ENCODE measurements around the gene TSPAN5. TPM values are rescaled to one million over a fixed set of nuclear protein-coding genes. Genes with fewer than 3 reads are reported as not detected.

TSPAN5 gene
- total and polyA plus RNA-seq, 2 donors from 2014 or later: 6.8 to 13.8 TPM

GRCh38 chr4:98625920-98626319, 32.5 kb downstream of the TSPAN5 start:
- Histone ChIP-seq H3K27me3 (ENCODE audit: control insufficient read depth, insufficient read depth, low read length) (no peaks in the 10 kb centered on the region), H3K4me3 (ENCODE audit: low read length in 3 of 3) (no peak overlapping the region), H3K4me1 (ENCODE audit: control insufficient read depth in 2 of 3, insufficient read depth in 2 of 3, low read depth in 1 of 3, low read length in 3 of 3) (no peaks in the 10 kb centered on the region), H3K9ac (ENCODE audit: low read length in 3 of 3) (no peak overlapping the region), H3K9me3 (ENCODE audit: control insufficient read depth in 2 of 3, insufficient read depth in 1 of 3, low read length in 3 of 3) (no peaks in the 10 kb centered on the region), H3K36me3 (ENCODE audit: control insufficient read depth in 2 of 3, insufficient read depth in 3 of 3, low read length in 3 of 3) (no peaks in the 10 kb centered on the region), H3K27ac (ENCODE audit: low read depth in 2 of 2, low read length in 2 of 2) (no peak overlapping the region)
- FAIRE-seq: no peak
- DNase-seq: no peak
- intact Hi-C loops (cut with DNase I): no loop called here
- TF ChIP-seq CTCF (IDR thresholded peaks at IDR 0.05; ENCODE audit: borderline replicate concordance, extremely low read depth, insufficient read depth): no peak

GRCh38 chr4:98625399-98625798, 33.0 kb downstream of the TSPAN5 start:
- H3K9me3 ChIP-seq (ENCODE audit: control insufficient read depth in 2 of 3, insufficient read depth in 1 of 3, low read length in 3 of 3): no peaks in the 10 kb centered on the region
- intact Hi-C loops (cut with DNase I): no loop called here
- no peak overlapping the region for H3K27ac ChIP-seq (ENCODE audit: low read depth in 2 of 2, low read length in 2 of 2)
- H3K4me1 ChIP-seq (ENCODE audit: control insufficient read depth in 2 of 3, insufficient read depth in 2 of 3, low read depth in 1 of 3, low read length in 3 of 3): no peaks in the 10 kb centered on the region
- no peak for DNase-seq
- no peak for TF ChIP-seq CTCF (IDR thresholded peaks at IDR 0.05; ENCODE audit: borderline replicate concordance, extremely low read depth, insufficient read depth)
- no peaks in the 10 kb centered on the region for H3K27me3 ChIP-seq (ENCODE audit: control insufficient read depth, insufficient read depth, low read length)
- no peak overlapping the region for H3K9ac ChIP-seq (ENCODE audit: low read length in 3 of 3)
- H3K4me3 ChIP-seq (ENCODE audit: low read length in 3 of 3): no peak overlapping the region
- no peaks in the 10 kb centered on the region for H3K36me3 ChIP-seq (ENCODE audit: control insufficient read depth in 2 of 3, insufficient read depth in 3 of 3, low read length in 3 of 3)
- FAIRE-seq: no peak

GRCh38 chr4:98624642-98625041, 33.8 kb downstream of the TSPAN5 start:
- intact Hi-C loops (cut with DNase I): no loop called here
- H3K4me1 ChIP-seq (ENCODE audit: control insufficient read depth in 2 of 3, insufficient read depth in 2 of 3, low read depth in 1 of 3, low read length in 3 of 3): no peaks in the 10 kb centered on the region
- H3K36me3 ChIP-seq (ENCODE audit: control insufficient read depth in 2 of 3, insufficient read depth in 3 of 3, low read length in 3 of 3): no peaks in the 10 kb centered on the region

More at GRCh38 chr4:98624642-98625041, 33.8 kb downstream of the TSPAN5 start:
- no peak overlapping the region for H3K27ac ChIP-seq (ENCODE audit: low read depth in 2 of 2, low read length in 2 of 2)
- DNase-seq (no peak), FAIRE-seq (no peak)
- no peak for TF ChIP-seq CTCF (IDR thresholded peaks at IDR 0.05; ENCODE audit: borderline replicate concordance, extremely low read depth, insufficient read depth)
- H3K9ac ChIP-seq (ENCODE audit: low read length in 3 of 3): no peak overlapping the region
- H3K27me3 ChIP-seq (ENCODE audit: control insufficient read depth, insufficient read depth, low read length): no peaks in the 10 kb centered on the region
- no peaks in the 10 kb centered on the region for H3K9me3 ChIP-seq (ENCODE audit: control insufficient read depth in 2 of 3, insufficient read depth in 1 of 3, low read length in 3 of 3)
- no peak overlapping the region for H3K4me3 ChIP-seq (ENCODE audit: low read length in 3 of 3)
